ENCODE results near the gene SLC2A10. TPM values are rescaled to one million over a fixed set of nuclear protein-coding genes. Genes with fewer than 3 reads are reported as not detected.

The SLC2A10 gene
- polyA plus RNA-seq, 3 donors: not detected

- Histone ChIP-seq H3K4me2 (replicated peaks; ENCODE audit: extremely low read depth, low read length, poor library complexity, severe bottlenecking) (no peak overlapping the region), H3K9me3 (replicated peaks in 1 of 2; ENCODE audit: control insufficient read depth in 1 of 2, insufficient read depth in 1 of 2, low read length in 2 of 2) (peaks cover 0 to 5% of the 10 kb centered on the region in 2 donors), H3K4me1 (ENCODE audit: control insufficient read depth in 1 of 2, insufficient read depth in 2 of 2, low read length in 2 of 2) (no peaks in the 10 kb centered on the region), H3K36me3 (replicated peaks in 1 of 2; ENCODE audit: control insufficient read depth in 1 of 2, insufficient read depth in 2 of 2, low read length in 2 of 2) (no peaks in the 10 kb centered on the region), H2AFZ (ENCODE audit: insufficient read depth, low read depth, low read length, poor library complexity, severe bottlenecking) (no peak overlapping the region), H3K27me3 (ENCODE audit: control insufficient read depth in 2 of 2, insufficient read depth in 2 of 2, low read length in 2 of 2) (peaks cover 0 to 2% of the 10 kb centered on the region in 2 donors), H4K20me1 (ENCODE audit: insufficient read depth, low read length) (no peaks in the 10 kb centered on the region), H3K79me2 (ENCODE audit: insufficient read depth, low read length) (no peaks in the 10 kb centered on the region), H3K9ac (ENCODE audit: insufficient read depth, low read length, poor library complexity, severe bottlenecking) (no peak overlapping the region), H3K4me3 (replicated peaks in 1 of 3; ENCODE audit: low read depth in 2 of 3, low read length in 3 of 3) (no peak overlapping the region), H3K27ac (ENCODE audit: low read depth in 1 of 2, low read length in 2 of 2) (no peak overlapping the region)
- no peak for TF ChIP-seq CTCF (IDR thresholded peaks at IDR 0.05)
- Mint-ChIP-seq H3K4me1 (peaks cover 2% of the 10 kb centered on the region), H3K9me3 (peaks cover 0 to 7% (median 3%) of the 10 kb centered on the region in 7 donors), H3K4me3 (no peak overlapping the region), H3K27ac (no peak overlapping the region), H3K36me3 (no peaks in the 10 kb centered on the region), H3K27me3 (ENCODE audit: low read depth in 3 of 3) (peaks cover 8 to 17% (median 9%) of the 10 kb centered on the region in 3 donors)
- intact Hi-C loops (cut with micrococcal nuclease): no loop called here
- no peak for DNase-seq
- WGBS (ENCODE audit: insufficient coverage): 70% methylated on average over 3 of the region's 4 CpGs
These were observed 5.9 kb downstream of the SLC2A10 start for GRCh38 chr20:46715292-46715756.

GRCh38 chr20:46717818-46718541 is 8.5 kb downstream of the SLC2A10 start:
- H3K79me2 ChIP-seq (ENCODE audit: insufficient read depth, low read length): no peaks in the 10 kb centered on the region
- Mint-ChIP-seq H3K4me3 (no peak overlapping the region), H3K9me3 (peaks cover 0 to 13% (median 3%) of the 10 kb centered on the region in 7 donors), H3K27me3 (ENCODE audit: low read depth in 3 of 3) (peaks cover 2 to 6% (median 4%) of the 10 kb centered on the region in 3 donors), H3K36me3 (no peaks in the 10 kb centered on the region), H3K27ac (no peak overlapping the region), H3K4me1 (no peaks in the 10 kb centered on the region)
- WGBS (ENCODE audit: insufficient coverage): 82% methylated on average over 5 of the region's 9 CpGs
- H3K9ac ChIP-seq (ENCODE audit: insufficient read depth, low read length, poor library complexity, severe bottlenecking): no peak overlapping the region
- no peaks in the 10 kb centered on the region for H3K27me3 ChIP-seq (ENCODE audit: control insufficient read depth in 2 of 2, insufficient read depth in 2 of 2, low read length in 2 of 2)
- H2AFZ ChIP-seq (ENCODE audit: insufficient read depth, low read depth, low read length, poor library complexity, severe bottlenecking): no peak overlapping the region
- TF ChIP-seq CTCF (IDR thresholded peaks at IDR 0.05): no peak
- H3K4me3 ChIP-seq (replicated peaks in 1 of 3; ENCODE audit: low read depth in 2 of 3, low read length in 3 of 3): no peak overlapping the region
- no peak overlapping the region for H3K4me2 ChIP-seq (replicated peaks; ENCODE audit: extremely low read depth, low read length, poor library complexity, severe bottlenecking)
- H3K36me3 ChIP-seq (replicated peaks in 1 of 2; ENCODE audit: control insufficient read depth in 1 of 2, insufficient read depth in 2 of 2, low read length in 2 of 2): no peaks in the 10 kb centered on the region
- H3K27ac ChIP-seq (ENCODE audit: low read depth in 1 of 2, low read length in 2 of 2): no peak overlapping the region
- intact Hi-C loops (cut with micrococcal nuclease): no loop called here
- no peak for DNase-seq
- H3K4me1 ChIP-seq (ENCODE audit: control insufficient read depth in 1 of 2, insufficient read depth in 2 of 2, low read length in 2 of 2): no peaks in the 10 kb centered on the region
- no peaks in the 10 kb centered on the region for H4K20me1 ChIP-seq (ENCODE audit: insufficient read depth, low read length)
- H3K9me3 ChIP-seq (replicated peaks in 1 of 2; ENCODE audit: control insufficient read depth in 1 of 2, insufficient read depth in 1 of 2, low read length in 2 of 2): peaks cover 0 to 13% of the 10 kb centered on the region in 2 donors

All from CD14-positive monocyte (primary cell).